ENCODE data around the gene CEBPG. TPM values are rescaled to one million over a fixed set of nuclear protein-coding genes. Genes with fewer than 3 reads are reported as not detected.

CEBPG gene
- total and polyA plus RNA-seq, 9 of the 15 experiments (the other 6 are each of a cell fraction or from before 2014, with no cell fraction given): 9.5 to 34.9 (median 30.9) TPM

DNA sequence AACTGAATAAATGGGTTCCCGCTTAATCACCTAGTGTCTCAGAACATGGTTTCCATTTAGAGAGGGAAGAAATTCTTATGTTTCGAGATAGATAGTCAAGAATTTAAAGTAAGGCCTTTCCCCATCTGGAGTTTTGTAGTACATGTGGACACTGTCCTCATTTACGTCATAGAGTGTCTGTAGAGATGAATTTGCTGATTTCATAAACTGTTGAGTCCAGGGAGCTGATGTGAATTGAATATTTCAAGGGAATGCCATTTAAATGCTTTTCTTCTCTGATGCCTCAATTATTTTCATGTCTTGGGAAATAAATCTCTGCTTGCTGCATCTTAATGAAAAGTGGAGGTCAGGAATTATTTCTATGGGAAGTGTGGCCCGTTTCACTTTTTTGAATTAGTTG is 9.5 kb downstream of the CEBPG start (continued):
- TF ChIP-seq, protein P1, sequence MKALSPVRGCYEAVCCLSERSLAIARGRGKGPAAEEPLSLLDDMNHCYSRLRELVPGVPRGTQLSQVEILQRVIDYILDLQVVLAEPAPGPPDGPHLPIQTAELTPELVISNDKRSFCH (CRISPR knock-in tag; IDR thresholded peaks at IDR 0.05): no peak
- TF ChIP-seq, protein P1 (tag; IDR thresholded peaks at IDR 0.05): no peak
- no peak for TF ChIP-seq EP300 (IDR thresholded peaks at IDR 0.05; ENCODE audit: low read length)
- TF ChIP-seq TBP (optimal IDR thresholded peaks at IDR 0.05; ENCODE audit: low read depth, low read length): no peak
- no peak for TF ChIP-seq STAG1 (CRISPR knock-in tag; IDR thresholded peaks at IDR 0.05; ENCODE audit: borderline replicate concordance)
- no peak for TF ChIP-seq PBX2 (CRISPR knock-in tag; IDR thresholded peaks at IDR 0.05; ENCODE audit: low read depth)
- no peak for TF ChIP-seq PBX2 (tag; conservative IDR thresholded peaks at IDR 0.05; ENCODE audit: low read depth)
- no peak for TF ChIP-seq ARID3B (CRISPR knock-in tag; IDR thresholded peaks at IDR 0.05; ENCODE audit: borderline replicate concordance)
- TF ChIP-seq PRPF4 (IDR thresholded peaks at IDR 0.05; ENCODE audit: insufficient read depth, low read depth, low read length, poor library complexity, severe bottlenecking): no peak
- TF ChIP-seq ZNF124 (CRISPR knock-in tag; IDR thresholded peaks at IDR 0.05): no peak

Measured in K562 (cell line).